ENCODE data around the gene HPX.

The HPX gene

GRCh38 chr11:6440906-6441358, at the start of gene HPX:
TSS of gene HPX (minus strand) at chr11:6440987. CDS start at chr11:6440963, 24 bp downstream.
- no peak for DNase-seq

- DNase-seq = no peak
Observed at GRCh38 chr11:6489306-6489705, 48.5 kb upstream of the HPX start.

- no peak for DNase-seq
Observed at GRCh38 chr11:6488821-6489220, 48.0 kb upstream of the HPX start.

GRCh38 chr11:6488342-6488741, 47.6 kb upstream of the HPX start:
- DNase-seq = no peak

- DNase-seq = no peak
Observed at GRCh38 chr11:6486938-6487337, 46.2 kb upstream of the HPX start.

GRCh38 chr11:6486256-6486655, 45.5 kb upstream of the HPX start:
- DNase-seq = no peak

GRCh38 chr11:6485661-6486060, 44.9 kb upstream of the HPX start:
- no peak for DNase-seq

- no peak for DNase-seq
Observed at GRCh38 chr11:6483015-6483414, 42.2 kb upstream of the HPX start.

- peak; percentile 27 for DNase-seq
Observed at GRCh38 chr11:6482441-6482840, 41.7 kb upstream of the HPX start.

- no peak for DNase-seq
Observed at GRCh38 chr11:6481924-6482275, 41.1 kb upstream of the HPX start.

- peak; percentile 98 for DNase-seq
Observed at GRCh38 chr11:6481012-6481923, 40.5 kb upstream of the HPX start, which contains the start of the genes ARFIP2 and TIMM10B. TSS of gene ARFIP2 (minus strand) at chr11:6481331. CDS start at chr11:6480421, 910 bp downstream. TSS of gene TIMM10B (plus strand) at chr11:6481501. CDS start at chr11:6481517, 16 bp downstream.

- no peak for DNase-seq
Observed at GRCh38 chr11:6480299-6480914, 39.6 kb upstream of the HPX start.

GRCh38 chr11:6476571-6476970, 35.8 kb upstream of the HPX start:
- DNase-seq = no peak

GRCh38 chr11:6475936-6476335, 35.1 kb upstream of the HPX start:
- peak; percentile 6 for DNase-seq

GRCh38 chr11:6474806-6475500, 34.2 kb upstream of the HPX start:
- no peak for DNase-seq

GRCh38 chr11:6474413-6474792, 33.6 kb upstream of the HPX start:
- DNase-seq = no peak

- peak; percentile 39 for DNase-seq
Observed at GRCh38 chr11:6473451-6474412, 32.9 kb upstream of the HPX start, which contains the start of gene TRIM3. TSS of gene TRIM3 (minus strand) at chr11:6473941. CDS start at chr11:6465695, 8,246 bp downstream.

GRCh38 chr11:6472934-6473333, 32.1 kb upstream of the HPX start:
- DNase-seq = no peak

GRCh38 chr11:6469599-6469998, 28.8 kb upstream of the HPX start:
- no peak for DNase-seq

- DNase-seq = peak; percentile 61
Observed at GRCh38 chr11:6468712-6469495, 28.1 kb upstream of the HPX start.

- no peak for DNase-seq
Observed at GRCh38 chr11:6459099-6459450, 18.3 kb upstream of the HPX start.

Data from MV-4-11 (cell line).